Endothelial cell of umbilical vein (primary cell): Measurements from ENCODE around the gene C2orf42. TPM values are rescaled to one million over a fixed set of nuclear protein-coding genes. Genes with fewer than 3 reads are reported as not detected.

Experiments
- BruUV-seq: library from RNA; stranded (reverse); fragments of 400-500 nt; replicated peaks from 2 replicates; lab custom pipeline; 2021; lab: Mats Ljungman, UMichigan
- CTCF ChIA-PET: fragments of 300-600, 350-600 bp; sonication (Branson Sonifier 250); formaldehyde crosslinking; loops from one replicate; lab custom pipeline; 2021; ENCODE audit warnings: antibody characterized with exemption, inconsistent platforms; lab: Charles Lee
- POLR2A ChIA-PET: fragments of 300-600, 350-600 bp; sonication (Branson Sonifier 250); formaldehyde crosslinking; loops from one replicate; lab custom pipeline; 2021; ENCODE audit warnings: antibody characterized with exemption, inconsistent platforms; lab: Charles Lee
- DNase-seq: peaks from one replicate; pipeline ENCODE4 v3.0.0-alpha.2; 2011; ENCODE audit warnings: low read depth, low spot score
- FAIRE-seq: peaks from 2 replicates; lab custom pipeline; 2011; peaks lifted over from hg19 to GRCh38; lab: Jason Lieb, UNC
- H2AFZ ChIP-seq: 2 replicates; pipeline ENCODE4 v1.6.0; 2012; ENCODE audit warnings: low read depth, low read length, control low read depth, inconsistent platforms
- H3K27ac ChIP-seq: 2 replicates; pipeline ENCODE4 v1.5.1; 2011; ENCODE audit warnings: low read depth, mild to moderate bottlenecking, control low read depth, low read length, moderate library complexity; ENCODE audit not compliant: insufficient read depth
- H3K27me3 ChIP-seq, 2 experiments: 2 replicates each; pipeline versions ENCODE4 v1.6.0 to v1.6.1; 2011; ENCODE audit warnings: low read length in 2 of 2, mixed read lengths in 1 of 2; ENCODE audit not compliant: control insufficient read depth in 2 of 2, insufficient read depth in 2 of 2
- H3K36me3 ChIP-seq, 2 experiments: 2 replicates in 1 of 2; 3 replicates in 1 of 2; pipeline ENCODE4 v1.5.1; 2011; ENCODE audit warnings: low read length in 2 of 2, mild to moderate bottlenecking in 1 of 2, moderate library complexity in 1 of 2; ENCODE audit not compliant: control insufficient read depth in 2 of 2, insufficient read depth in 2 of 2; ENCODE audit errors: extremely low read depth in 1 of 2
- H3K4me1 ChIP-seq: 3 replicates; pipeline ENCODE4 v1.5.1; 2011; ENCODE audit warnings: mild to moderate bottlenecking, low read length; ENCODE audit not compliant: control insufficient read depth, insufficient read depth; ENCODE audit errors: extremely low read depth
- H3K4me2 ChIP-seq: 2 replicates; pipeline ENCODE4 v1.6.1; 2011; ENCODE audit warnings: low read length, control low read depth, mixed read lengths; ENCODE audit not compliant: insufficient read depth
- H3K4me3 ChIP-seq, 3 experiments: fragments of 200-600 bp in 1 of 3; sonication (generic), shearing (Covaris generic) in 1 of 3; replicated peaks in 1 of 3; 2 replicates each; pipeline ENCODE4 v1.5.1; 2011 to 2016; ENCODE audit warnings: control low read depth in 3 of 3, low read length in 3 of 3, mild to moderate bottlenecking in 2 of 3, inconsistent platforms in 1 of 3, low read depth in 1 of 3, moderate library complexity in 1 of 3; ENCODE audit not compliant: insufficient read depth in 1 of 3
- H3K79me2 ChIP-seq: 2 replicates; pipeline ENCODE4 v1.6.0; 2012; ENCODE audit warnings: low read length, inconsistent platforms; ENCODE audit not compliant: control insufficient read depth, insufficient read depth
- H3K9ac ChIP-seq: replicated peaks from 2 replicates; pipeline ENCODE3; 2011; ENCODE audit warnings: low read length, control low read depth; ENCODE audit not compliant: insufficient read depth; ENCODE audit errors: extremely low read depth
- H3K9me1 ChIP-seq: replicated peaks from 3 replicates; pipeline ENCODE4 v1.6.0; 2011; ENCODE audit warnings: mild to moderate bottlenecking, low read length; ENCODE audit not compliant: control insufficient read depth, insufficient read depth; ENCODE audit errors: extremely low read depth
- H3K9me3 ChIP-seq: replicated peaks from 2 replicates; pipeline ENCODE4 v1.5.1; 2012; ENCODE audit warnings: low read length, inconsistent platforms; ENCODE audit not compliant: control insufficient read depth, insufficient read depth
- H4K20me1 ChIP-seq: replicated peaks from 2 replicates; pipeline ENCODE3; 2011; ENCODE audit warnings: mild to moderate bottlenecking, low read length; ENCODE audit not compliant: control insufficient read depth, insufficient read depth; ENCODE audit errors: extremely low read depth
- FOS ChIP-seq: IDR thresholded peaks from 2 replicates; pipeline ENCODE4 v1.6.1; 2011; ENCODE audit warnings: mild to moderate bottlenecking, low read length, moderate library complexity, borderline replicate concordance; ENCODE audit not compliant: insufficient read depth
- GATA2 ChIP-seq: IDR thresholded peaks from 2 replicates; pipeline ENCODE4 v1.7.0; 2011; ENCODE audit warnings: low read depth, mild to moderate bottlenecking, moderate library complexity, mixed read lengths, low read length; ENCODE audit not compliant: insufficient read length, insufficient read depth
- JUN ChIP-seq: IDR thresholded peaks from 2 replicates; pipeline ENCODE4 v1.6.1; 2011; ENCODE audit warnings: borderline replicate concordance, low read depth; ENCODE audit not compliant: insufficient read length, insufficient read depth
- MYC ChIP-seq: IDR thresholded peaks from one replicate; pipeline ENCODE4 v1.6.1; 2011; ENCODE audit warnings: mild to moderate bottlenecking, low read depth, low read length
- POLR2A ChIP-seq: IDR thresholded peaks from 2 replicates; pipeline ENCODE4 v1.6.1; 2012; ENCODE audit warnings: low read depth, mild to moderate bottlenecking, control low read depth, low read length
- POLR2AphosphoS5 ChIP-seq: IDR thresholded peaks from 2 replicates; pipeline ENCODE4 v1.6.1; 2012; ENCODE audit warnings: low read depth, mild to moderate bottlenecking, control low read depth, low read length, moderate library complexity; ENCODE audit not compliant: insufficient read depth
- dilution Hi-C: fragments of 300-500 bp; cut with MboI; formaldehyde crosslinking; loops from one replicate; pipeline ENCODE4 v1.15.0; 2019; ENCODE audit warnings: low sequenced_read_pairs; ENCODE audit not compliant: extremely low pct_ligation_motif_present
- intact Hi-C: fragments of 100-400 bp; cut with micrococcal nuclease; formaldehyde crosslinking; loops from one replicate; pipeline ENCODE4 v1.10.0; 2022
- polyA plus RNA-seq, 4 experiments: library from polyadenylated mRNA; depleted of rRNA in 3 of 4; stranded (reverse) in 3 of 4; unstranded in 1 of 4; fragments of >200 nt; gene quantifications; 2 replicates each; pipeline versions ENCODE4 v1.2.1 to v1.2.3, GENCODE V29; 2011 to 2012; ENCODE audit warnings: missing spikeins in 1 of 4
- total RNA-seq: library from RNA; stranded (reverse); gene quantifications from 2 replicates; pipeline ENCODE4 v1.2.3, GENCODE V29; 2021
- TF ChIP-seq, protein P1 (sequence below), 2 donors: IDR thresholded peaks; 1 replicate in 1 of 2; 2 replicates in 1 of 2; pipeline ENCODE4 v1.5.1; 2011; ENCODE audit warnings: low read length in 2 of 2, mild to moderate bottlenecking in 2 of 2, moderate library complexity in 2 of 2, control low read depth in 1 of 2, inconsistent platforms in 1 of 2, low read depth in 1 of 2; ENCODE audit not compliant: insufficient read depth in 1 of 2; ENCODE audit errors: extremely low read depth in 1 of 2
- TF ChIP-seq, protein P2 (sequence below): IDR thresholded peaks from 2 replicates; pipeline ENCODE4 v1.6.1; 2011; ENCODE audit not compliant: insufficient read depth, insufficient read length

The C2orf42 gene
- total and polyA plus RNA-seq, 2 donors (not counting 3 experiments of a cell fraction or from before 2014, with no cell fraction given) = 7.9 to 13.1 TPM

DNA sequence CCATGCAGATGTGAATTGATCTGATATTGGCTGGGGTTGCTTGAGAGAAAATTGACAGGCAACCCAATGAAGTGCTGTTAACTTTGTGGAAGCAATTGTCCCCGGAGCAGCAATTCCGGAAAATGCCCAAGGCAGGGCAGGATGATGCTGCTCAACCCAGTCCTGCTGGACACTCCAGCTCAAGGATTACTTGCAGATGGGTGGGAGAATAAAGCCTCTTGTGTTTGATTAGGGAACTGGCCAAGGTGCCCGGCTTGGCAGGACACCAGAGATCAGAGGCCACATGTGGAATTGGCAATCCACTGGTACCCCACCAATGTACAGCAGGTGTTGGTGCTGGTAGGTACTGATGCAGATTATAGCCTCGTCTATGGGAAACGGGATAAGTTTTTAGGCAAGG lies 12.3 kb upstream of the C2orf42 start:
- TF ChIP-seq POLR2AphosphoS5 (no peak), FOS (no peak), JUN (no peak), GATA2 (no peak), POLR2A (no peak), MYC (no peak)
- TF ChIP-seq, protein P1, sequence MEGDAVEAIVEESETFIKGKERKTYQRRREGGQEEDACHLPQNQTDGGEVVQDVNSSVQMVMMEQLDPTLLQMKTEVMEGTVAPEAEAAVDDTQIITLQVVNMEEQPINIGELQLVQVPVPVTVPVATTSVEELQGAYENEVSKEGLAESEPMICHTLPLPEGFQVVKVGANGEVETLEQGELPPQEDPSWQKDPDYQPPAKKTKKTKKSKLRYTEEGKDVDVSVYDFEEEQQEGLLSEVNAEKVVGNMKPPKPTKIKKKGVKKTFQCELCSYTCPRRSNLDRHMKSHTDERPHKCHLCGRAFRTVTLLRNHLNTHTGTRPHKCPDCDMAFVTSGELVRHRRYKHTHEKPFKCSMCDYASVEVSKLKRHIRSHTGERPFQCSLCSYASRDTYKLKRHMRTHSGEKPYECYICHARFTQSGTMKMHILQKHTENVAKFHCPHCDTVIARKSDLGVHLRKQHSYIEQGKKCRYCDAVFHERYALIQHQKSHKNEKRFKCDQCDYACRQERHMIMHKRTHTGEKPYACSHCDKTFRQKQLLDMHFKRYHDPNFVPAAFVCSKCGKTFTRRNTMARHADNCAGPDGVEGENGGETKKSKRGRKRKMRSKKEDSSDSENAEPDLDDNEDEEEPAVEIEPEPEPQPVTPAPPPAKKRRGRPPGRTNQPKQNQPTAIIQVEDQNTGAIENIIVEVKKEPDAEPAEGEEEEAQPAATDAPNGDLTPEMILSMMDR (IDR thresholded peaks at IDR 0.05; ENCODE audit: extremely low read depth in 1 of 2, insufficient read depth in 1 of 2, low read depth in 1 of 2, low read length in 2 of 2) = no peak
- TF ChIP-seq, protein P2, sequence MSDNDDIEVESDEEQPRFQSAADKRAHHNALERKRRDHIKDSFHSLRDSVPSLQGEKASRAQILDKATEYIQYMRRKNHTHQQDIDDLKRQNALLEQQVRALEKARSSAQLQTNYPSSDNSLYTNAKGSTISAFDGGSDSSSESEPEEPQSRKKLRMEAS = no peak
- intact Hi-C loops = no loop called here

More for the DNA sequence above, 12.3 kb upstream of the C2orf42 start:
- Histone ChIP-seq H3K9ac (no peak overlapping the region), H3K27me3 (no peaks in the 10 kb centered on the region), H3K36me3 (no peaks in the 10 kb centered on the region), H3K79me2 (no peaks in the 10 kb centered on the region), H3K9me1 (no peaks in the 10 kb centered on the region), H4K20me1 (no peaks in the 10 kb centered on the region), H3K4me2 (no peak overlapping the region), H3K4me1 (no peaks in the 10 kb centered on the region), H2AFZ (no peak overlapping the region), H3K4me3 (no peak overlapping the region), H3K27ac (no peak overlapping the region), H3K9me3 (no peaks in the 10 kb centered on the region)
- BruUV-seq = TSS peak; percentile 1
- POLR2A ChIA-PET = interaction anchor here (0.6 kb wide), 1 partner anchor 10 kb away, joined by 5 read pairs; no protein-coding TSS in a partner anchor
- DNase-seq (no peak), FAIRE-seq (no peak)
- CTCF ChIA-PET = interaction anchor here (1.4 kb wide), 1 partner anchor 23 kb away, joined by 4 read pairs; no protein-coding TSS in a partner anchor
- dilution Hi-C loops = no loop called here
